ENCODE data around the gene HEATR5B.
"Not testable (repeated sequence)": the region's sequence is repeated elsewhere in the genome, so short reads cannot be mapped to it uniquely, and the experiment has no call there.

Gene HEATR5B

DNA sequence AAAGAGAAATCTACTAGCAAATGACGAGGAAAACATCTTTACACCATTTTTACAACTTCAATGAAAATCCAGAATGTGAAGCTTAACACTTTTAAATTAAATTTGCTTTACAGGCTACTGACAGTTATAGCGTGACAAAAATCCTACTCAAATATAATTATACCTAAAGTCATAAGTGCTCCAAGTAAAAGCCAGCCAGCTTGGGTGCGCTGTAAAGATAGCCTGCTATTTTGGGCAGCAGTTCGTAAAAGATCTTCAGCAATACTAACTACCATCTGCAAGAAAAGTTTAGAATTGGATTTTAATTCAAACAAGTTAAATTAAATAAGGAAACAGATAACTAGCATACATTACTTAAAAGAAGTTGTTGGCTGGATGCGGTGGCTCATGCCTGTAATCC is 22.4 kb downstream of the HEATR5B start:
- DNase-seq (ENCODE audit: low read depth), result no peak

GRCh38 chr2:37061013-37061711 is 23.0 kb downstream of the HEATR5B start:
- no peak for DNase-seq (ENCODE audit: low read depth)

GRCh38 chr2:37060446-37060845 is 23.7 kb downstream of the HEATR5B start:
- DNase-seq (ENCODE audit: low read depth), result no peak

DNA sequence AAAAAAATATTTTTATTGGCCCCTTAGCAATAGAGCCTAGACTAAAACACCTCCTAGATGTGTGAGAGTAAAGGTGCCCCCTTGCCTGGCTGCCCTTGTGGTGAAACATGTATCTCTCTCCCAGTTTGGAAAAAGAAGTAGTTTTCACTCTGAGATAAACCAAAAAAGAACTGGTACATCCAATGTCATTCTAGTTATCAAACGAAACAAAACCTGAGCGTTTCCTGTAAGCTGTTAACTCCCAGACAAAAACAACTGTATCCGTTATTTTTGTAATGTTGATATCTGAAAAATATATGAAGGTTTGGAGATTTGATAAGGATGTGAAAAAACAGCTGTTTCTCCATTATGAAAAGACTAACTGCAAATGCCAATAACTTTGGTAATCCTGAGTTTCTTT is 24.3 kb downstream of the HEATR5B start:
- DNase-seq (ENCODE audit: low read depth), result no peak

DNA sequence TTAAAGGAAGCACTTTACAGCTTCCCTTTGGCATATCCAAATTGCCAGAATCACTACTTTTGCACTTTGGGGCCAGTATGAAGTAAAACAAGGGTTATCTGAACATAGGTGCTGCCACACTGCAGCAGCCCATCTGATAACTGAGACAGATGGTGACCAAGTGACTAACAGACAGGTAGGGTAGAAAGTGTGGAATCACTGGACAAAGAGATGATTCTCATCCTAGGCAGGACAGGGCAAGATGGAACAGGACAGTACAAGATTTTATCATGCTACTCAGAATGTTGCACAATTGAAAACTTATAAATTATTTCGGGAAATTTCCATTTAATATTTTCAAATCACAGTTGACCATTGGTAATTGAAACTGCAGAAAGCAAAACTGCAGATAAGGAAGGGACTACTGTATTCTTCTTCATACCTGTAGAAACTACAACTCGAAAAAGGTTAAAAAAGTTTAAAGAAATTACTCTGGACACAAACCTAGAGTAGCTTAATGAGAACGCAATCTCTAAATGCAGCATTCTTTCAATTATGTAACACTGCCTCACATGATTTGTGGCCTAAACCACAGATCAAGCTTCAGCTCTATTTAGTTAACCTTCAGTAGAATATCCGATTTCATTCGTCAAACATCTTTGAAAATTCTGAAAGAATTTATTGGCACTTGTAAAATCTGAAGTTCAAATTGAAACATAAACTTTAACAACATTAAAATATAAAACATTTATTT is 31.4 kb downstream of the HEATR5B start:
- DNase-seq (ENCODE audit: low read depth), result no peak

- DNase-seq (ENCODE audit: low read depth), result no peak
Observed at GRCh38 chr2:37039580-37039979, 44.6 kb downstream of the HEATR5B start.

- DNase-seq (ENCODE audit: low read depth), result no peak
Observed at GRCh38 chr2:37037771-37038170, 46.4 kb downstream of the HEATR5B start.

DNA sequence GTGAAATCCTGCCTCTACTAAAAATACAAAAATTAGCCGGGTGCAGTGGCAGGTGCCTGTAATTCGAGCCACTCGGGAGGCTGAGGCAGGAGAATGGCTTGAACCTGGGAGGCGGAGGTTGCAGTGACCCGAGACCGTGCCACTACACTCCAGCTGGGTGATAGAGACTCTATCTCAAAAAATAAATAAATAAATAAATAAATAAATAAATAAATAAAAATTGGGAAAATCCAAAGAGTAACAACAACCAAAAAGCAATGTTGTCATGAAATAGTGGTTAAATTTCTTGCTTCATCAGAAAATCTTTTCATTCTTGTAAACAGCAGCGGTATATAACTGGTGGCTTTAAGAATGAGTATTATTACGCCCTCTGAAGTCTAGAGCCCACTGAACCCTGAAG is 54.4 kb downstream of the HEATR5B start:
- DNase-seq (ENCODE audit: low read depth), result no peak

GRCh38 chr2:37026050-37026449 is 58.1 kb downstream of the HEATR5B start:
- no peak for DNase-seq (ENCODE audit: low read depth)

- no peak for DNase-seq (ENCODE audit: low read depth)
Observed at GRCh38 chr2:37020887-37021796, 63.0 kb downstream of the HEATR5B start.

DNA sequence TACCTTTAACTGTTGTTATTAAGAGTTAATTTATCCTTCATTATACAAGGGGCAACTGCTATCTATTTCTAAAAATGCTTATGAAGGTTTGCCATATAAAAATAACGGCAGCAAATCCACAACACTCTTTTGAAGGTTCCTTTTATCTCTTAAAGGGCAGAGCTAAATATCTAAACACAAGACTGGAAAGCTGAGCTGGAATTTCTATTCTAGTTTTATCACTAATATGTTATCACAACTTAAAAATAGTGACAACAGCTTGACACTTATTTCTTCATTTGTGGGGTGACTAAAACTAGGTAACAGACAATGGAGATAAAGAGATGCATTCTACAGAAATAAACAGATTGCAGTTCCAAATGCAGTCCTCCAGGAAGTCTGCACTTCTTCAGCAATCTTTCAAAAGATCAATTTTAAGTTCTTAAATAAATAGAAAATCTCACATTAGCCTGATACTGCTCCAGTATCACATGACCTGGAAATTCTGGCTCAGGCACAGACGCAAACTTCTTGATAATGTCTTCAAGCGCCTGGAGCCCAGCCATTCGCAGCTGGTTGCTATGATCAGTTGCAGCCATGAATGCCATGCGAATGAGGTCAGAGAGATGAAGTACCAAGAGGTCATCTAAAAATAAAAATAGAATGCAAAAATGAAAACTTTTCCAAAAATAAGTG is 63.8 kb downstream of the HEATR5B start:
- DNase-seq (ENCODE audit: low read depth), result peak; percentile 90

- no peak for DNase-seq (ENCODE audit: low read depth)
Observed at GRCh38 chr2:37013315-37013641, 70.9 kb downstream of the HEATR5B start.

GRCh38 chr2:37011130-37011529 is 73.0 kb downstream of the HEATR5B start:
- DNase-seq (ENCODE audit: low read depth), result no peak

GRCh38 chr2:37005118-37005868 is 78.9 kb downstream of the HEATR5B start:
- DNase-seq (ENCODE audit: low read depth), result no peak

- no peak for DNase-seq (ENCODE audit: low read depth)
Observed at GRCh38 chr2:37000988-37001556, 83.1 kb downstream of the HEATR5B start.

GRCh38 chr2:37000318-37000717 is 83.9 kb downstream of the HEATR5B start:
- DNase-seq (ENCODE audit: low read depth), result no peak

DNA sequence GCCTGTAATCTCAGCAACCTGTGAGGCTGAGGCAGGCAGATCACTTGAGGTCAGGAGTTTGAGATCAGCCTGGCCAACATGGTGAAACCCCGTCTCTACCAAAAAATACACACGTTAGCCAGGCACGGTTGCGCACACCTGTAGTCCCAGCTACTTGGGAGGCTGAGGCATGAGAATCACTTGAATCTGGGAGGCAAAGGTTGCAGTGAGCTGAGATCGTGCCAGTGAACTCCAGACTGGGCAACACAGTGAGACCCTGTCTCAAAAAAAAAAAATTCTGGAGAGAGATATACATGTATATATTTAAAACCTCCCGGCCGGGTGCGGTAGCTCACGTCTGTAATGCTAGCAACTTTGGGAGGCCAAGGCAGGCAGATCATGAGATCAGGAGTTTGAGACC is 84.8 kb downstream of the HEATR5B start:
- DNase-seq (ENCODE audit: low read depth), result not testable (repeated sequence)

GRCh38 chr2:36993841-36994620 is 90.1 kb downstream of the HEATR5B start:
- no peak for DNase-seq (ENCODE audit: low read depth)

DNA sequence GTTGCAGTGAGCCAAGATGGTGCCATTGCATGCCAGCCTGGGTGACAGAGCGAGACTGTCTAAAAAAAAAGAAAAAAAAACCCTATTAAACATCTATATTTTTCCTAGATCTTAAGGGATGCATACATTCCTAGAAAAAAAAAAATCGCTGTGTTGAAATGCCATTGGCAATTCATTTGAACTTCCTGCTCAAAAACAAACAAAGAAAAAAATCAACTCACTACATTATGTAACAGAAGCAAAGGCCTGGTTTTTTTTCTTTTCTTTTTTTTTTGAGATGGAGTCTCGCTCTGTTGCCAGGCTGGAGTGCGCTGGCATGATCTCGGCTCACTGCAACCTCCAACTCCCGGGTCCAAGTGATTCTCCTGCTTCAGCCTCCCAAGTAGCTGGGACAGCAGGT is 96.2 kb downstream of the HEATR5B start:
- no peak for DNase-seq (ENCODE audit: low read depth)

GRCh38 chr2:36982467-36982866 is 101.7 kb downstream of the HEATR5B start:
- no peak for DNase-seq (ENCODE audit: low read depth)

All from non-pigmented ciliary epithelial cell (primary cell).